ENCODE data around the gene DUSP5.

- TF ChIP-seq CTCF (IDR thresholded peaks at IDR 0.05; ENCODE audit: low read length), result no peak
- TF ChIP-seq EZH2 (optimal IDR thresholded peaks at IDR 0.05; ENCODE audit: low read depth, low read length), result no peak
Measured at GRCh38 chr10:110491346-110491745, 6.4 kb upstream of the DUSP5 start.
